Renal cortex interstitium (tissue), 3 donors: ENCODE measurements around the gene TIMM10. TPM values are rescaled to one million over a fixed set of nuclear protein-coding genes. Genes with fewer than 3 reads are reported as not detected.

Experiments used
- polyA plus RNA-seq, 3 donors: library from polyadenylated mRNA; unstranded; fragments of 120-200 nt; gene quantifications; one replicate each; pipeline ENCODE4 v1.2.1, GENCODE V29; 2013; ENCODE audit not compliant: insufficient read length in 3 of 3

The TIMM10 gene
- polyA plus RNA-seq, 3 donors = 32.0 to 40.3 (median 34.9) TPM

Other genes with a start within 250 kb of the TIMM10 start
- 10 to 100 TPM; 64.2 to 73.0 (median 66.0) TPM for gene TNKS1BP1, start 205.8 kb downstream of the TIMM10 start, polyA plus RNA-seq
- 100 to 1,000 TPM; 165 to 216 (median 212) TPM for gene SSRP1, start 194.9 kb downstream of the TIMM10 start, polyA plus RNA-seq
- gene P2RX3, start 192.4 kb downstream of the TIMM10 start, polyA plus RNA-seq = 1 to 10 TPM in 2 of 3 donors, under 1 TPM in 1; 0.53 to 1.3 (median 1.1) TPM
- gene PRG3, start 149.6 kb downstream of the TIMM10 start, polyA plus RNA-seq = 1 to 10 TPM in 1 of 3 donors, under 1 TPM in 2; 0.23 to 1.0 (median 0.59) TPM
- gene PRG2, start 140.1 kb downstream of the TIMM10 start, polyA plus RNA-seq = 1 to 10 TPM in 2 of 3 donors, under 1 TPM in 1; 0.98 to 1.8 (median 1.7) TPM
- 10 to 100 TPM; 22.0 to 22.2 (median 22.0) TPM for gene SLC43A3, start 103.6 kb downstream of the TIMM10 start, polyA plus RNA-seq
- gene RTN4RL2, start 70.2 kb downstream of the TIMM10 start, polyA plus RNA-seq = 1 to 10 TPM; 2.3 to 3.9 (median 2.4) TPM
- 1 to 10 TPM; 4.5 to 7.1 (median 6.0) TPM for gene SLC43A1, start 15.1 kb downstream of the TIMM10 start, polyA plus RNA-seq
- gene SMTNL1, start 6.8 kb upstream of the TIMM10 start, polyA plus RNA-seq = under 1 TPM; 0.28 to 0.59 (median 0.45) TPM
- 10 to 100 TPM; 31.9 to 38.4 (median 35.8) TPM for gene UBE2L6, start 36.9 kb upstream of the TIMM10 start, polyA plus RNA-seq
- gene SERPING1, start 66.9 kb upstream of the TIMM10 start, polyA plus RNA-seq = 100 to 1,000 TPM; 133 to 161 (median 138) TPM
- 1 to 10 TPM; 2.6 to 5.6 (median 3.1) TPM for gene YPEL4, start 119.2 kb upstream of the TIMM10 start, polyA plus RNA-seq
- gene CLP1, start 127.0 kb upstream of the TIMM10 start, polyA plus RNA-seq = 10 to 100 TPM; 14.5 to 18.5 (median 16.8) TPM
- gene ZDHHC5, start 137.4 kb upstream of the TIMM10 start, polyA plus RNA-seq = 10 to 100 TPM; 50.0 to 51.5 (median 50.6) TPM
- 10 to 100 TPM; 19.5 to 24.1 (median 21.8) TPM for gene MED19, start 181.5 kb upstream of the TIMM10 start, polyA plus RNA-seq
- 100 to 1,000 TPM; 111 to 116 (median 114) TPM for gene TMX2, start 181.8 kb upstream of the TIMM10 start, polyA plus RNA-seq
- gene SELENOH, start 210.7 kb upstream of the TIMM10 start, polyA plus RNA-seq = 100 to 1,000 TPM; 113 to 133 (median 117) TPM
- gene BTBD18, start 221.1 kb upstream of the TIMM10 start, polyA plus RNA-seq = under 1 TPM; 0.13 to 0.25 (median 0.15) TPM
- 100 to 1,000 TPM; 189 to 245 (median 210) TPM for gene CTNND1, start 231.0 kb upstream of the TIMM10 start, polyA plus RNA-seq